Measurements from ENCODE around the gene PLEKHG3.

PLEKHG3 gene

GRCh38 chr14:64709126-64709525, 4.9 kb downstream of the PLEKHG3 start:
- 0 out of 2 replicates have a peak overlapping the region, but pooled peaks have one; percentile 32 for H2AFZ ChIP-seq (ENCODE audit: low read length)
- no peaks in the 10 kb centered on the region; the same call in 1 of the 2 replicates for H3K36me3 ChIP-seq (ENCODE audit: insufficient read depth, low read length)
- peak overlapping the region; percentile 89 for H3K9ac ChIP-seq (ENCODE audit: low read depth, low read length, poor library complexity, severe bottlenecking)
- H3K4me1 ChIP-seq (ENCODE audit: insufficient read depth, low read length, poor library complexity, severe bottlenecking): peaks cover 56% of the 10 kb centered on the region
- H3F3A ChIP-seq (ENCODE audit: low read depth): peaks cover 10% of the 10 kb centered on the region; the same call in 1 of the 2 replicates
- peak overlapping the region; percentile 96 for H3K4me2 ChIP-seq (ENCODE audit: low read depth, low read length, poor library complexity, severe bottlenecking)
- no peaks in the 10 kb centered on the region for H3K27me3 ChIP-seq (ENCODE audit: insufficient read depth, low read length, poor library complexity, severe bottlenecking)
- peak overlapping the region; percentile 76 for H3K4me3 ChIP-seq (ENCODE audit: low read length, poor library complexity, severe bottlenecking)
- peaks cover 17% of the 10 kb centered on the region for H3K9me3 ChIP-seq (ENCODE audit: insufficient read depth, low read depth, low read length)
- no peak for TF ChIP-seq EZH2phosphoT487 (IDR thresholded peaks at IDR 0.05; ENCODE audit: borderline replicate concordance)
- TF ChIP-seq, protein P1, sequence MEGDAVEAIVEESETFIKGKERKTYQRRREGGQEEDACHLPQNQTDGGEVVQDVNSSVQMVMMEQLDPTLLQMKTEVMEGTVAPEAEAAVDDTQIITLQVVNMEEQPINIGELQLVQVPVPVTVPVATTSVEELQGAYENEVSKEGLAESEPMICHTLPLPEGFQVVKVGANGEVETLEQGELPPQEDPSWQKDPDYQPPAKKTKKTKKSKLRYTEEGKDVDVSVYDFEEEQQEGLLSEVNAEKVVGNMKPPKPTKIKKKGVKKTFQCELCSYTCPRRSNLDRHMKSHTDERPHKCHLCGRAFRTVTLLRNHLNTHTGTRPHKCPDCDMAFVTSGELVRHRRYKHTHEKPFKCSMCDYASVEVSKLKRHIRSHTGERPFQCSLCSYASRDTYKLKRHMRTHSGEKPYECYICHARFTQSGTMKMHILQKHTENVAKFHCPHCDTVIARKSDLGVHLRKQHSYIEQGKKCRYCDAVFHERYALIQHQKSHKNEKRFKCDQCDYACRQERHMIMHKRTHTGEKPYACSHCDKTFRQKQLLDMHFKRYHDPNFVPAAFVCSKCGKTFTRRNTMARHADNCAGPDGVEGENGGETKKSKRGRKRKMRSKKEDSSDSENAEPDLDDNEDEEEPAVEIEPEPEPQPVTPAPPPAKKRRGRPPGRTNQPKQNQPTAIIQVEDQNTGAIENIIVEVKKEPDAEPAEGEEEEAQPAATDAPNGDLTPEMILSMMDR (conservative IDR thresholded peaks at IDR 0.05; ENCODE audit: low read length): no peak
- no peaks in the 10 kb centered on the region for H4K20me1 ChIP-seq (ENCODE audit: insufficient read depth, low read length, poor library complexity, severe bottlenecking)
- no peaks in the 10 kb centered on the region for H3K9me2 ChIP-seq (replicated peaks; ENCODE audit: low read depth, low read length)
- peaks cover 76% of the 10 kb centered on the region for H3K79me2 ChIP-seq (ENCODE audit: insufficient read depth, low read length)

DNA sequence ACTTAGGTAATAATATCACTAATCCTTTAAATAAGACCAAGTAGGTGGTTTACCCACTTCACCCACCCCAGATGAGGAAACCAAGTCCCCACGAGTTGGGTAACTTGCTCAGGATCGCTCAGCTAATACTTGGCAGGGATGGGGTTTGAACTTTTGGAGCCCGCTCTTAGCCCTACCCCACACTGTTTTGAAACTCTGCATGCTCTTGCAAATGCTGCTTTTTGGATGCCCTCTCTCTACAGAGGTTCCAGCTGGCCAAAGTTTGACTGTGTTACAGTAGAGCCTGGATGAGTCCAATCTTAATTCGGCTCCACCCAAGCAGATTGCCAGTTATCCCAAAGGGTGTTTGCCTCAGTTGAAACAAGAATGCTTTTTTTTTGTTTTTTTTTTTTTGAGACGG, 6.8 kb downstream of the PLEKHG3 start:
- Histone ChIP-seq H4K20me1 (ENCODE audit: insufficient read depth, low read length, poor library complexity, severe bottlenecking) (no peaks in the 10 kb centered on the region), H2AFZ (ENCODE audit: low read length) (no peak overlapping the region), H3K4me3 (ENCODE audit: low read length, poor library complexity, severe bottlenecking) (no peak overlapping the region), H3K9ac (ENCODE audit: low read depth, low read length, poor library complexity, severe bottlenecking) (no peak overlapping the region), H3K9me2 (replicated peaks; ENCODE audit: low read depth, low read length) (no peaks in the 10 kb centered on the region), H3K4me1 (ENCODE audit: insufficient read depth, low read length, poor library complexity, severe bottlenecking) (peaks cover 48% of the 10 kb centered on the region), H3K9me3 (ENCODE audit: insufficient read depth, low read depth, low read length) (peaks cover 17% of the 10 kb centered on the region), H3K79me2 (ENCODE audit: insufficient read depth, low read length) (peaks cover 76% of the 10 kb centered on the region), H3K4me2 (ENCODE audit: low read depth, low read length, poor library complexity, severe bottlenecking) (no peak overlapping the region), H3F3A (ENCODE audit: low read depth) (peaks cover 10% of the 10 kb centered on the region; the same call in 1 of the 2 replicates), H3K36me3 (ENCODE audit: insufficient read depth, low read length) (no peaks in the 10 kb centered on the region; the same call in 1 of the 2 replicates), H3K27me3 (ENCODE audit: insufficient read depth, low read length, poor library complexity, severe bottlenecking) (no peaks in the 10 kb centered on the region)
- no peak for TF ChIP-seq EZH2phosphoT487 (IDR thresholded peaks at IDR 0.05; ENCODE audit: borderline replicate concordance)
- TF ChIP-seq, protein P1 (conservative IDR thresholded peaks at IDR 0.05; ENCODE audit: low read length): no peak

DNA sequence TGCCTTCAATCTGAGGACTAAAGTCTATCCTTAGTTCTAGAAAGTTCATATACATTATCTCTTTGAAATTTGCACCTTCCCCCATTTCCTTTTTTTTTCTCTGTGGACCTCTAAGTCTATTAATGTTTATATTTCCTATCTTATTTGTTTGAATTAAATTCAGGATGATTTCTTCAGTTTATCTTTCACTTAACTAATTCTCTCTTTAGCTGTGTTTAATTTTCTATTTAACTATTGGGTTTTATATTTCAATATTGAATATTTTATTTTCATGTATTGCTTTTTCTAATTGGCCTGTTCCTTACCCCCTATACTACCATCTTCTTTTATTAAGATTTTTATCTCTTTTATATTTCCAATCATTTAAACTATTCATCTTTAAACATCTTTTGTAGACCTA, 9.5 kb downstream of the PLEKHG3 start:
- Histone ChIP-seq H3K27me3 (ENCODE audit: insufficient read depth, low read length, poor library complexity, severe bottlenecking) (no peaks in the 10 kb centered on the region), H3K4me3 (ENCODE audit: low read length, poor library complexity, severe bottlenecking) (no peak overlapping the region), H3K4me2 (ENCODE audit: low read depth, low read length, poor library complexity, severe bottlenecking) (no peak overlapping the region), H3K79me2 (ENCODE audit: insufficient read depth, low read length) (peaks cover 95% of the 10 kb centered on the region), H3K36me3 (ENCODE audit: insufficient read depth, low read length) (no peaks in the 10 kb centered on the region; the same call in 1 of the 2 replicates), H3K9me3 (ENCODE audit: insufficient read depth, low read depth, low read length) (peaks cover 17% of the 10 kb centered on the region), H3K9me2 (replicated peaks; ENCODE audit: low read depth, low read length) (no peaks in the 10 kb centered on the region), H3F3A (ENCODE audit: low read depth) (peaks cover 4% of the 10 kb centered on the region; the same call in 1 of the 2 replicates), H4K20me1 (ENCODE audit: insufficient read depth, low read length, poor library complexity, severe bottlenecking) (no peaks in the 10 kb centered on the region), H3K4me1 (ENCODE audit: insufficient read depth, low read length, poor library complexity, severe bottlenecking) (peaks cover 48% of the 10 kb centered on the region), H2AFZ (ENCODE audit: low read length) (no peak overlapping the region), H3K9ac (ENCODE audit: low read depth, low read length, poor library complexity, severe bottlenecking) (no peak overlapping the region)
- no peak for TF ChIP-seq EZH2phosphoT487 (IDR thresholded peaks at IDR 0.05; ENCODE audit: borderline replicate concordance)
- TF ChIP-seq, protein P1 (conservative IDR thresholded peaks at IDR 0.05; ENCODE audit: low read length): no peak

All from Loucy (cell line).